ENCODE results near the gene ARSG. TPM values are rescaled to one million over a fixed set of nuclear protein-coding genes. Genes with fewer than 3 reads are reported as not detected.
"Not testable (repeated sequence)": the region's sequence is repeated elsewhere in the genome, so short reads cannot be mapped to it uniquely, and the experiment has no call there.

The ARSG gene
- total and polyA plus RNA-seq, 4 experiments from 2014 or later = 10.4 to 19.1 (median 13.1) TPM

DNA sequence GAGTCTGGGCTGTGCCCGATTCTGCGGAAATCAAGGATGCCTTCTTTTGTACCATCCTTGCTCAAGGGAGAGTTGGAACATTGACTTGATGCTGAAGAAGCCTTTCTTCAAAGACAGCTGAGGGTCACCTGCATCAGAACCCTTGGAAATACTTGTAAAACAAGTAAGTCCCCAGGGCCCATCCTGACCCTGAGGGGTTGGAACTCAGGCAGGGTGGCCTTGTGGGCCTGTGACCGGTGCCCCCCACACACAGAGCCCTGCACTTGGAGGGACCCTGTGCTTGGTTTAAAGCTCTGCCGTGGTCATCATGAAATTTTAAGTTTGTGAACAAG lies 109.1 kb downstream of the ARSG start:
- Histone ChIP-seq H3K4me3 (ENCODE audit: low read length in 2 of 2) (no peak overlapping the region), H3K9me3 (ENCODE audit: control insufficient read depth in 1 of 2, low read length in 2 of 2) (peaks cover 0 to 4% of the 10 kb centered on the region in 2 donors), H3K27ac (ENCODE audit: low read depth, low read length) (no peak overlapping the region), H3K27me3 (ENCODE audit: insufficient read depth, low read length) (no peaks in the 10 kb centered on the region), H3K4me1 (ENCODE audit: insufficient read depth, low read length) (peaks cover 38% of the 10 kb centered on the region), H3K36me3 (ENCODE audit: insufficient read depth, low read length) (no peaks in the 10 kb centered on the region)
- Mint-ChIP-seq H3K9me3 (peaks cover 0 to 19% (median 12%) of the 10 kb centered on the region in 8 donors), H3K27me3 (no peaks in the 10 kb centered on the region), H3K4me3 (peak overlapping the region in 6 of 8 donors; percentile 6 to 77 (median 57)), H3K27ac (peak overlapping the region in 6 of 7 donors; percentile 64 to 87 (median 76)), H3K36me3 (peaks cover 9 to 26% of the 10 kb centered on the region in 2 donors), H3K4me1 (peaks cover 27 to 44% (median 34%) of the 10 kb centered on the region in 4 donors)
- peak in 1 of 5 donors; percentile 42 for DNase-seq
- POLR2A ChIA-PET (ENCODE audit: partially characterized antibody) = interaction anchor here (1.7 to 2.2 kb wide), 2 partner anchors 14 to 109 kb away, joined by 6 to 9 read pairs; partner anchors contain the start of genes ARSG and SLC16A6
- intact Hi-C loops (cut with micrococcal nuclease) = no loop called here
- CTCF ChIA-PET (ENCODE audit: partially characterized antibody) = interaction anchor here (1.5 to 4.0 kb wide), 5 partner anchors 16 to 136 kb away, joined by 5 to 60 read pairs (median 16); no protein-coding TSS in a partner anchor

DNA sequence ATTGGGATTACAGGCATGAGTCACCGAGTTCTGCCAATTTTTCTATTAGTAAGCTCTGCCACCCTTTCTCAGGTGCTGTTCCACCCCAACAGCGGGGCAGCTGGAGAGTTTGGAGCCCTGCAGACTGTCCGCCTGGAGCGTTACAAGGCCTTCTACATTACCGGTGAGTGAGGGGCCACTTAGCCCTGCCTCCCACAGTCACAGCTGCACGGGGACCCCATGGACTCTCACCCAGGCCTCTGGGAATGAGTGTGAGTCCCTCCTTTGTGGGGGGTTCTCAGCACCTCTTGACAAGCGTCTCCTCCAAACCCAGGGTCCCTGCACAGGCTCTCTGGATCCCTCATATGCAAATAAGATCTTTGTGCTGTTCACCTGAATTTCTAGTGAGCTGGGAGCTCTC lies 110.0 kb downstream of the ARSG start:
- Histone ChIP-seq H3K4me1 (ENCODE audit: insufficient read depth, low read length) (peaks cover 38% of the 10 kb centered on the region), H3K27ac (ENCODE audit: low read depth, low read length) (no peak overlapping the region), H3K36me3 (ENCODE audit: insufficient read depth, low read length) (no peaks in the 10 kb centered on the region), H3K9me3 (ENCODE audit: control insufficient read depth in 1 of 2, low read length in 2 of 2) (no peaks in the 10 kb centered on the region), H3K27me3 (ENCODE audit: insufficient read depth, low read length) (no peaks in the 10 kb centered on the region), H3K4me3 (ENCODE audit: low read length in 2 of 2) (no peak overlapping the region)
- ChIA-PET CTCF (ENCODE audit: partially characterized antibody) (interaction anchor here (1.5 to 3.3 kb wide), 2 partner anchors 30 to 137 kb away, joined by 5 to 60 read pairs; no protein-coding TSS in a partner anchor), POLR2A (ENCODE audit: partially characterized antibody) (interaction anchor here (1.7 to 2.2 kb wide), 2 partner anchors 13 to 110 kb away, joined by 6 to 9 read pairs; partner anchors contain the start of genes ARSG and SLC16A6)
- peak overlapping the region in 3 of 7 donors; percentile 8 to 57 (median 25) for H3K27ac Mint-ChIP-seq
- H3K27me3 Mint-ChIP-seq = no peaks in the 10 kb centered on the region
- peaks cover 12 to 29% of the 10 kb centered on the region in 2 donors for H3K36me3 Mint-ChIP-seq
- no peak overlapping the region for H3K4me3 Mint-ChIP-seq
- peaks cover 27 to 44% (median 34%) of the 10 kb centered on the region in 4 donors for H3K4me1 Mint-ChIP-seq
- no peak for DNase-seq
- intact Hi-C loops (cut with micrococcal nuclease) = no loop called here
- peaks cover 0 to 26% (median 19%) of the 10 kb centered on the region in 8 donors for H3K9me3 Mint-ChIP-seq

DNA sequence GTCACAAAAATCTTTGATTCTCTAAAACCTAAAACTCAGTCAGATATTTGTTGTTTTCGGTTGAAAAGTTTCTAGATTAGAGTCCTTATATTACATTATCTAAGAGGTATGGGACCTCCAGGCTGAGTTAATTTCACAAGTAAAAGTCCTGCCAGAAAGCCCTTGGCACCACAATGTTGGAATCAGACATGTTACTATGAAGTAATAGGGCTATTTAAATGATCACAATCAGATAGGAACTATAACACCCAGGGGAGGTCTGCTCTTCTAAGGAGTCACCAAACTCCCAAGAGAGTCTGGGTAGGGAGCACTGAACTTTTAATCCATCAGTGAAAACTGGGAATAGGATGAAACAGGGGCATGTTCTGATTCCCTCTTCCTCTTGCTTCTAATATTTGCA lies 111.8 kb downstream of the ARSG start:
- H3K4me3 ChIP-seq (ENCODE audit: low read length in 2 of 2) = no peak overlapping the region
- Mint-ChIP-seq H3K27me3 (no peaks in the 10 kb centered on the region), H3K4me1 (peaks cover 18 to 28% (median 24%) of the 10 kb centered on the region in 4 donors), H3K27ac (peak overlapping the region in 1 of 7 donors; percentile 18), H3K4me3 (no peak overlapping the region), H3K9me3 (peaks cover 0 to 41% (median 34%) of the 10 kb centered on the region in 8 donors), H3K36me3 (peaks cover 20 to 36% of the 10 kb centered on the region in 2 donors)
- no peaks in the 10 kb centered on the region for H3K27me3 ChIP-seq (ENCODE audit: insufficient read depth, low read length)
- peaks cover 26% of the 10 kb centered on the region for H3K4me1 ChIP-seq (ENCODE audit: insufficient read depth, low read length)
- POLR2A ChIA-PET (ENCODE audit: partially characterized antibody) = no interaction called here
- intact Hi-C loops (cut with micrococcal nuclease) = no loop called here
- no peak overlapping the region for H3K27ac ChIP-seq (ENCODE audit: low read depth, low read length)
- H3K9me3 ChIP-seq (ENCODE audit: control insufficient read depth in 1 of 2, low read length in 2 of 2) = no peaks in the 10 kb centered on the region
- H3K36me3 ChIP-seq (ENCODE audit: insufficient read depth, low read length) = no peaks in the 10 kb centered on the region
- CTCF ChIA-PET (ENCODE audit: partially characterized antibody) = no interaction called here
- DNase-seq = no peak

GRCh38 chr17:68403837-68404236 lies 112.5 kb downstream of the ARSG start:
- H3K36me3 ChIP-seq (ENCODE audit: insufficient read depth, low read length); intact Hi-C loops (cut with micrococcal nuclease); H3K4me3 ChIP-seq (ENCODE audit: low read length in 2 of 2); H3K27me3 Mint-ChIP-seq; DNase-seq; H3K9me3 ChIP-seq (ENCODE audit: control insufficient read depth in 1 of 2, low read length in 2 of 2); H3K4me3 Mint-ChIP-seq; CTCF ChIA-PET (ENCODE audit: partially characterized antibody); POLR2A ChIA-PET (ENCODE audit: partially characterized antibody); H3K27me3 ChIP-seq (ENCODE audit: insufficient read depth, low read length); H3K27ac ChIP-seq (ENCODE audit: low read depth, low read length): not testable (repeated sequence)
- Mint-ChIP-seq H3K36me3 (peaks cover 20 to 36% of the 10 kb centered on the region in 2 donors), H3K9me3 (peaks cover 0 to 41% (median 34%) of the 10 kb centered on the region in 8 donors), H3K27ac (peak overlapping the region in 1 of 7 donors; percentile 57), H3K4me1 (peaks cover 14 to 21% (median 18%) of the 10 kb centered on the region in 4 donors)
- peaks cover 19% of the 10 kb centered on the region for H3K4me1 ChIP-seq (ENCODE audit: insufficient read depth, low read length)

DNA sequence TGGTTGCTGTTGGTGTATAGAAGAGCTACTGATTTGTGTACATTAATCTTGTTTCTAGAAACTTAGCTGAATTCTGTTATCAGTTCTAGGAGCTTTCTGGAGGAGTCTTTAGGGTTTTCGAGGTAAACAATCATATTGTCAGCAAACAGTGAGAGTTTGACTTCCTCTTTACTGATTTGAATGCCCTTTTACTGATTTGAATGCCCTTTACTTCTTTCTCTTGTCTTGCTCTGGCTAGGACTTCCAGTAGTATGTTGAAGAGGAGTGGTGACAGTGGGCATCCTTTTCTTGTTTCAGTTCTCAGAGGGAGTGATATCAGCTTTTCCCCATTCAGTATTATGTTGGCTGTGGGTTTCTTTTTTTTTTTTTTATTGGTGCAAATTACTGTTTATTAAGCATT lies 116.4 kb downstream of the ARSG start:
- H3K27ac ChIP-seq (ENCODE audit: low read depth, low read length); H3K4me3 Mint-ChIP-seq; intact Hi-C loops (cut with micrococcal nuclease); H3K4me3 ChIP-seq (ENCODE audit: low read length in 2 of 2); H3K27ac Mint-ChIP-seq; H3K36me3 ChIP-seq (ENCODE audit: insufficient read depth, low read length); H3K27me3 ChIP-seq (ENCODE audit: insufficient read depth, low read length); DNase-seq; H3K4me1 ChIP-seq (ENCODE audit: insufficient read depth, low read length); H3K9me3 ChIP-seq (ENCODE audit: control insufficient read depth in 1 of 2, low read length in 2 of 2); H3K27me3 Mint-ChIP-seq; H3K4me1 Mint-ChIP-seq: not testable (repeated sequence)
- H3K9me3 Mint-ChIP-seq = peaks cover 0 to 52% (median 35%) of the 10 kb centered on the region in 8 donors
- H3K36me3 Mint-ChIP-seq = peaks cover 20 to 36% of the 10 kb centered on the region in 2 donors
- ChIA-PET CTCF (ENCODE audit: partially characterized antibody) (interaction anchor here (1.0 kb wide), 1 partner anchor 9 kb away, joined by 3 read pairs; no protein-coding TSS in a partner anchor), POLR2A (ENCODE audit: partially characterized antibody) (interaction anchor here (0.6 kb wide), 1 partner anchor 25 kb away, joined by 3 read pairs; no protein-coding TSS in a partner anchor)

DNA sequence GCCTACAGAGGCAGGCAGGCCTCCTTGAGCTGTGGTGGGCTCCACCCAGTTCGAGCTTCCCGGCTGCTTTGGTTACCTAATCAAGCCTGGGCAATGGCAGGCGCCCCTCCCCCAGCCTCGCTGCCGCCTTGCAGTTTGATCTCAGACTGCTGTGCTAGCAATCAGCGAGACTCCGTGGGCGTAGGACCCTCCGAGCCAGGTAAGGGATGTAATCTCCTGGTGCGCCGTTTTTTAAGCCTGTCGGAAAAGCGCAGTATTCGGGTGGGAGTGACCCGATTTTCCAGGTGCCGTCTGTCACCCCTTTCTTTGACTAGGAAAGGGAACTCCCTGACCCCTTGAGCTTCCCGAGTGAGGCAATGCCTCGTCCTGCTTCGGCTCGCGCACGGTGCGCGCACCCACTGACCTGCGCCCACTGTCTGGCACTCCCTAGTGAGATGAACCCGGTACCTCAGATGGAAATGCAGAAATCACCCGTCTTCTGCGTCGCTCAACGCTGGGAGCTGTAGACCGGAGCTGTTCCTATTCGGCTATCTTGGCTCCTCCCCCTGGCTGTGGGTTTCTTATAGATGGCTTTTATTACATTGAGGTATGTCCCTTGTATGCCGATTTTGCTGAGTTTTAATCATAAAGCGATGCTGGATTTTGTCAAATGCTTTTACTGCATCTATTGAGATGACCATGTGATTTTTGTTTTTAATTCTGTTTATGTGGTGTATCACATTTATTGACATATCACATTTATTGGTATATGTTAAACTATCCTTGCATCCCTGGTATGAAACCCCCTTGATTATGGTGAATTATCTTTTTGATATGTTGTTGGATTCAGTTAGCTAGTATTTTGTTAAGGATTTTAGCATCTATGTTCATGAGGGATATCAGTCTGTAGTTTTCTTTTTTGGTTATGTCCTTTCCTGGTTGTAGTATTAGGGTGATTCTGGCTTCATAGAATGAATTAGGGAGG lies 122.6 kb downstream of the ARSG start:
- not testable (repeated sequence) for H3K36me3 ChIP-seq (ENCODE audit: insufficient read depth, low read length); H3K9me3 ChIP-seq (ENCODE audit: control insufficient read depth in 1 of 2, low read length in 2 of 2); H3K27me3 Mint-ChIP-seq; H3K27me3 ChIP-seq (ENCODE audit: insufficient read depth, low read length)
- Mint-ChIP-seq H3K36me3 (peaks cover 6 to 17% of the 10 kb centered on the region in 2 donors), H3K27ac (peak overlapping the region; percentile 74 to 99 (median 96)), H3K4me1 (peaks cover 14 to 32% (median 28%) of the 10 kb centered on the region in 4 donors), H3K4me3 (peak overlapping the region; percentile 91 to 98 (median 96)), H3K9me3 (peaks cover 0 to 32% (median 10%) of the 10 kb centered on the region in 8 donors)
- POLR2A ChIA-PET (ENCODE audit: partially characterized antibody) = interaction anchor here (1.0 to 2.6 kb wide), 10 partner anchors 13 to 125 kb away, joined by 3 to 16 read pairs (median 4); partner anchors contain the start of genes ARSG, SLC16A6 and WIPI1
- DNase-seq = peak; percentile 63 to 82 (median 70)
- peak overlapping the region in 1 of 2 donors; percentile 28 for H3K4me3 ChIP-seq (ENCODE audit: low read length in 2 of 2)
- intact Hi-C loops (cut with micrococcal nuclease) = loop anchor here (2.0 to 10.0 kb wide), 2 partner anchors 23 to 51 kb away; no protein-coding TSS in a partner anchor
- peaks cover 16% of the 10 kb centered on the region for H3K4me1 ChIP-seq (ENCODE audit: insufficient read depth, low read length)
- CTCF ChIA-PET (ENCODE audit: partially characterized antibody) = interaction anchor here (0.7 to 5.1 kb wide), 4 partner anchors 15 to 150 kb away, joined by 3 to 27 read pairs (median 3); no protein-coding TSS in a partner anchor
- peak overlapping the region; percentile 21 for H3K27ac ChIP-seq (ENCODE audit: low read depth, low read length)
